Subcutaneous abdominal adipose tissue (tissue), 5 donors: ENCODE results near the gene USP34.

Experiments used
- H3K27ac ChIP-seq: one replicate; pipeline ENCODE4 v1.7.0; 2013; ENCODE audit warnings: low read depth, mild to moderate bottlenecking, inconsistent platforms, low read length, moderate library complexity
- H3K27me3 ChIP-seq, 5 donors: one replicate each; pipeline ENCODE4 v1.7.0; 2013; ENCODE audit warnings: low read length in 5 of 5, inconsistent platforms in 1 of 5; ENCODE audit not compliant: control insufficient read depth in 5 of 5, insufficient read depth in 4 of 5
- H3K36me3 ChIP-seq, 5 donors: one replicate each; pipeline ENCODE4 v1.7.0; 2013; ENCODE audit warnings: low read length in 5 of 5; ENCODE audit not compliant: control insufficient read depth in 5 of 5, insufficient read depth in 5 of 5
- H3K4me1 ChIP-seq, 5 donors: one replicate each; pipeline ENCODE4 v1.7.0; 2013; ENCODE audit warnings: low read length in 5 of 5, mild to moderate bottlenecking in 3 of 5, moderate library complexity in 1 of 5; ENCODE audit not compliant: control insufficient read depth in 5 of 5, insufficient read depth in 5 of 5
- H3K4me3 ChIP-seq, 5 donors: one replicate each; pipeline ENCODE4 v1.7.0; 2013; ENCODE audit warnings: low read length in 5 of 5, low read depth in 1 of 5
- H3K9ac ChIP-seq, 5 donors: one replicate each; pipeline ENCODE4 v1.7.0; 2013; ENCODE audit warnings: low read length in 5 of 5, mild to moderate bottlenecking in 4 of 5, moderate library complexity in 3 of 5
- H3K9me3 ChIP-seq, 5 donors: one replicate each; pipeline ENCODE4 v1.7.0; 2013; ENCODE audit warnings: low read length in 5 of 5; ENCODE audit not compliant: control insufficient read depth in 5 of 5
- donor health status: healthy.
- donor health status: healthy.
- donor health status: healthy.
- donor health status: healthy.
- donor health status: healthy.

Gene USP34

DNA sequence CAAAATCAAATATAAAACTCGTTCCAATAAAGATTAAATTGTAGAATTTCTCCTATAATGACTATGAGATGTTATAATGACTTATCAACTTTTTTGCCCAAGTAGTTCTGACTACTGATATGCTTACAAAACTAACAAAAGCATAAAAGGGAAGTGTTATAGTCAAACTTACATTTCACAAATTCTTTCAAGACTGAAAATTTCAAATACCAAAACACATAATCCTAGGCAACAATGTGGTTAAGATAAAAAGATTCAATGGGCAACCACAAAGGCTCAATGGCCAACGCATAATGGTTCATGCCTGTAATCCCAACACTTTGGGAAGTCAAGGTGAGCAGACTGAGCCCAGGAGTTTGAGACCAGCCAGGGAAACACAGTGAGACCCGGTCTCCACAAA, 135.7 kb downstream of the USP34 start:
- no peaks in the 10 kb centered on the region for H3K9me3 ChIP-seq
- no peak overlapping the region for H3K4me3 ChIP-seq
- no peaks in the 10 kb centered on the region for H3K27me3 ChIP-seq
- H3K4me1 ChIP-seq = no peaks in the 10 kb centered on the region
- peaks cover 23 to 42% (median 32%) of the 10 kb centered on the region in 5 donors for H3K36me3 ChIP-seq
- no peak overlapping the region for H3K9ac ChIP-seq
- H3K27ac ChIP-seq = no peak overlapping the region

DNA sequence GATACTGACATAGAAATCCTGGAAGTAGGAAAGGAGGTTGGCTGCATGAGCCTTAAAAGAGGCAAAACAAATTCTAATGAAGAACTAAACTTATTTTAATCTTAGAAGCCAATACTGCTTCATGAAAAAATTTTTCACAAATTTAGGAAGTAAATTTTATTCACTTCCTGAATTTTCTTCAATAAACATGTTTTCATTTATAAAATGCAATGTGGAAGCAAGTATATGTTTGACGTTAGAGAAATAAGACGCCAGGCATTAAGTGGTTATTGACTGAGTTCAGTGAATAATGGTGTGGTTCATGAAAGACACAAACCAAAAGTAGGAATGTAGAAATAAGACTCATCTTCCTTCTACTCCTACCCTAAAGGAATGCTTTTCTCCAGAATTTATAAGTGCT, 136.4 kb downstream of the USP34 start:
- Histone ChIP-seq H3K4me1 (no peaks in the 10 kb centered on the region), H3K9me3 (no peaks in the 10 kb centered on the region), H3K4me3 (no peak overlapping the region), H3K27ac (no peak overlapping the region), H3K36me3 (peaks cover 28 to 48% (median 35%) of the 10 kb centered on the region in 5 donors), H3K27me3 (no peaks in the 10 kb centered on the region), H3K9ac (no peak overlapping the region)

DNA sequence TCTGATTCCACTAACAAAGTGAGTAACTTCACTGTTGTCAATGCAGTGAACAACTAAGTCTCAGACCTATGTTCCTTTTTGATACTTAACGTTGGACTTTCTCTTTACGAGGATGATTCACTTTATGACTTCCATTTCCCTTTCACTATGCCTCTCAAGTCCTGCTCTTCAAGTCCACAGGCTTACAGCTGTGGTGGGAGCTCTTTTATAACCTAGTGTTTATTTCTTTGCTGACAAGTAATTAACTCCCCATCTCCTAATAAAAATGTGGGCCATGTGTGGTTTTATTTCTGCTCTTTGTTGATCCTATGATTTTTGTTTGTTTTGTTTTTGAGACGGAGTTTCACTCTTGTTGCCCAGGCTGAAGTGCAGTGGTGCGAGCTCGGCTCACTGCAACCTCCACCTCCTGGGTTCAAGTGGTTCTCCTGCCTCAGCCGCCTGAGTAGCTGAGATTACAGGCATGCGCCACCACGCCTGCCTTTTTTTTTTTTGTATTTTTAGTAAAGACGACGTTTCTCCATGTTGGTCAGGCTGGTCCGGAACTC, 142.1 kb downstream of the USP34 start:
- Histone ChIP-seq H3K27me3 (no peaks in the 10 kb centered on the region), H3K4me1 (no peaks in the 10 kb centered on the region), H3K4me3 (no peak overlapping the region), H3K9me3 (no peaks in the 10 kb centered on the region), H3K9ac (no peak overlapping the region), H3K27ac (no peak overlapping the region), H3K36me3 (peaks cover 27 to 60% (median 38%) of the 10 kb centered on the region in 5 donors)

DNA sequence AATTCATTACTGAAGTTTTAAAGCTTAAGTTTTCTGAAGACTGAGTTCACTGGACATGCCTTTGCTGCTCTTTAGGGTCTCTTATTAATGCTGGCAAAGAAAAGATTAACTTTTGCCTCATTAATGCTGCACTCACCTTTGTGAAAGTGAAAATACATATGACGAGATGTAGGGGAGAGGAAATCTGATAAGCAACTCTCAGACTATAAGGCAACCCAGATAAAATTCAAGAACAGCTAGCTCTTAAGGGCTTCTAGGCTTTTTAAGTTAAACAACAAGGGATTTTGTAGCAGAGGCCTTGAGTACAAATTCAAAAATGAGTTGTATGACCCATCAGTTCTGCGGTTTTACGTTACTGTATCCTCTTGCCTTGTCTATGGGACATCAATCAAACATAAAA, 143.7 kb downstream of the USP34 start:
- peaks cover 20 to 59% (median 31%) of the 10 kb centered on the region in 5 donors for H3K36me3 ChIP-seq

DNA sequence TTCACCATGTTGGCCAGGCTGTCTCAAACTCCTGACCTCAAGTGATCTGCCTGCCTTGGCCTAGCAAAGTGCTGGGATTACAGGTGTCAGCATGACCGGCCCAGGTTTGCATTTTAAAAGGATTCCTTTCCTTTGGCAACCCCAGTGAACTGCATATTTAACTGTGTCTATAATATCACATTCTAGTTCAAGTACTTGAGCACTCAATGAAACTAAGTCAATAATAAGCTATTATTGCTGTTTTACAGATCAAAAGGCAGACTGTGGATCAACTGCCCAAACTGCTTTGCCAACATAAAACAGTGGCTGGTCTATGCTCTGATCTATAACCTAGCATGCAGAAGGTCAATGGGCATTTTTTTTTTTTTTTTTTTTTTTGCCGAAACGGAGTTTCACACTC, 144.5 kb downstream of the USP34 start:
- no peak overlapping the region for H3K4me3 ChIP-seq
- H3K4me1 ChIP-seq = no peaks in the 10 kb centered on the region
- no peaks in the 10 kb centered on the region for H3K9me3 ChIP-seq
- no peak overlapping the region for H3K27ac ChIP-seq
- no peaks in the 10 kb centered on the region for H3K27me3 ChIP-seq
- no peak overlapping the region for H3K9ac ChIP-seq
- H3K36me3 ChIP-seq = peaks cover 20 to 62% (median 31%) of the 10 kb centered on the region in 5 donors

More for the DNA sequence above, 143.7 kb downstream of the USP34 start:
- H3K4me3 ChIP-seq = no peak overlapping the region
- no peaks in the 10 kb centered on the region for H3K9me3 ChIP-seq
- no peaks in the 10 kb centered on the region for H3K27me3 ChIP-seq
- H3K4me1 ChIP-seq = no peaks in the 10 kb centered on the region
- H3K27ac ChIP-seq = no peak overlapping the region
- H3K9ac ChIP-seq = no peak overlapping the region

DNA sequence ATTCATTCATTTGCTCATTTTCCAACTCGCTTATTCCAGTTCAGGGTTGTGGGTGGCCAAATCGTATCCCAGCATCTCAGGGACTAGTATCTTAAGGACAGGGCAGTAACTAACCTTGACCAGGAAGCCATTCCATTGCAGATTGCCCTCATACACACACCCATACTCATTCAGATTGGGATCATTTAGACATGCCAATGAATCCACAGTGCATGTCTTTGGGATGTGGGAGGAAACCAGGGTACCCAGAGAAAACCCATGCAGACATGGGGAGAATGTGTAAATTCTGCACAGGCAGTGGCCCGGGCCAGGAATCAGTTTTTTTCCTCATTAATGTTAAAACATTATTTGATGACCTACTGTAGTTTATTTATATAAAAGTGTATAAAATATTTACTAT, 150.7 kb downstream of the USP34 start:
- H3K27me3 ChIP-seq = no peaks in the 10 kb centered on the region
- H3K9ac ChIP-seq = no peak overlapping the region
- H3K4me1 ChIP-seq = no peaks in the 10 kb centered on the region
- H3K36me3 ChIP-seq = peaks cover 15 to 49% (median 22%) of the 10 kb centered on the region in 5 donors
- H3K4me3 ChIP-seq = no peak overlapping the region
- H3K9me3 ChIP-seq = no peaks in the 10 kb centered on the region
- no peak overlapping the region for H3K27ac ChIP-seq

DNA sequence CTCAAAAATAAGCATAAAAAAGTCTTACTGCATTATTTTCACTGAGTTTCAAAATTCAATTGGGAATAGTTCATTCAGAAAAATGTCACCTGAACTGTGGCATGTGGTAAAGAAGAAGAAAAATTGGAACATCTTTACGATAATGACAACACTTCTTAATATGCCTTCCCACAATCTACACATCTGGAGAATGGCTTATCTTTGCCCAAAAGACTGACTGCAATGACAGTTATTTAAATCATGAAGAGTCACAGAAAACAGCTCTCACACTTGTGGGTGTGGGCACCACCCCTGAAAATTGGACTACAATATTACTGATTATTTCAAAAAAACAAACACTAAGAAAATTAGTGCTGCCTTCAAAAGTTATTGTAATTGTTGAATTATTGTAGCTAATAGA, 152.3 kb downstream of the USP34 start:
- Histone ChIP-seq H3K36me3 (peaks cover 13 to 40% (median 22%) of the 10 kb centered on the region in 5 donors), H3K27me3 (no peaks in the 10 kb centered on the region), H3K4me3 (no peak overlapping the region), H3K4me1 (no peaks in the 10 kb centered on the region), H3K9me3 (no peaks in the 10 kb centered on the region), H3K27ac (no peak overlapping the region), H3K9ac (no peak overlapping the region)

DNA sequence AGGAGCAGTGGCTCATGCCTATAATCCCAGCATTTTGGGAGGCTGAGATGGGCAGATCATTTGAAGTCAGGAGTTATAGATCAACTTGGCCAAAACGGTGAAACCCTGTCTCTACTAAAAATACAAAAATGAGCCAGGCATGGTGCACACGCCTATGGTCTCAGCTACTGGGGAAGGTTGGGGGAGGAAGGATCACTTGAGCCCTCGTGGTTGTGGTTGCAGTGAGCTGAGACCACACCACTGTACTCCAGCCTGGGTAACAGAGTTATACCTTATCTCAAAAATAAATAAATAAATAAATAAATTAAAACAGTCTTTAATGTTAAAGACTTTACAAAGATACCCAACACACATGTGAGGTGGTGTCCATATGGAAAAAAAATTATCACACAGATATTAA, 174.9 kb downstream of the USP34 start:
- Histone ChIP-seq H3K27me3 (no peaks in the 10 kb centered on the region), H3K36me3 (peaks cover 20 to 59% (median 41%) of the 10 kb centered on the region in 5 donors), H3K9me3 (no peaks in the 10 kb centered on the region), H3K4me3 (no peak overlapping the region), H3K4me1 (no peaks in the 10 kb centered on the region), H3K9ac (no peak overlapping the region), H3K27ac (no peak overlapping the region)

DNA sequence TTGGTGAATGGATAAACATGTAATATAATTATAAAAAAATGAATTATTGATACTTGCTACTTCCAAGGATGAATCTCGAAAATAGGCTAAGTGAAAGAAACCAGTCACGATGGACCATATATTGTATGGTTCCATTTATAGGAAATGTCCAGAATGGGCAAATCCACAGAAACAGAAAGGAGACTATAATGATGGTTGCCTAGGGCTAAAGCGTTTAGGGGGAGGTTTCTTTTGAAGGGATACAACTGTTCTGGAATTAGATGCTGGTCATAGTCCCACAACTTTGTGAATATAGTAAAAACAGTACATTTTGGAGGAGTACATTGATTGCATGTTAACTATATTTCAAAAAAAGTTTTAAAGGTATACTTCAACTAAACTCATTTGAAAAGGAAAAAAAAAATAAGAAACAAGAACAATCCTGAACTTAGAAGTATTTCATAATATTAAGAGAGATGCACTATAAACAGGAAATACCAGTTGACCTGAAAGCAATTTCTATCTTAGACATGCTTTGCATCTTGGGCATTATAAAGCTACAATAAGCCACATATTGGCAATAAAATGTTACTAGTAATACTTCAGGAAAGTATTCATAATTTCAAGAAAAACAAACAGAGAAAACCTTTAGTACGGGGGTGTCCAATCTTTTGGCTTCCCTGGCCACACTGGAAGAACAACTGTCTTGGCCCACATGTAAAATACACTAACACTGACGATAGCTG, 178.9 kb downstream of the USP34 start:
- H3K4me3 ChIP-seq = no peak overlapping the region
- no peak overlapping the region for H3K9ac ChIP-seq
- H3K4me1 ChIP-seq = no peaks in the 10 kb centered on the region
- H3K27me3 ChIP-seq = no peaks in the 10 kb centered on the region
- no peaks in the 10 kb centered on the region for H3K9me3 ChIP-seq
- H3K27ac ChIP-seq = no peak overlapping the region
- H3K36me3 ChIP-seq = peaks cover 16 to 59% (median 40%) of the 10 kb centered on the region in 5 donors

DNA sequence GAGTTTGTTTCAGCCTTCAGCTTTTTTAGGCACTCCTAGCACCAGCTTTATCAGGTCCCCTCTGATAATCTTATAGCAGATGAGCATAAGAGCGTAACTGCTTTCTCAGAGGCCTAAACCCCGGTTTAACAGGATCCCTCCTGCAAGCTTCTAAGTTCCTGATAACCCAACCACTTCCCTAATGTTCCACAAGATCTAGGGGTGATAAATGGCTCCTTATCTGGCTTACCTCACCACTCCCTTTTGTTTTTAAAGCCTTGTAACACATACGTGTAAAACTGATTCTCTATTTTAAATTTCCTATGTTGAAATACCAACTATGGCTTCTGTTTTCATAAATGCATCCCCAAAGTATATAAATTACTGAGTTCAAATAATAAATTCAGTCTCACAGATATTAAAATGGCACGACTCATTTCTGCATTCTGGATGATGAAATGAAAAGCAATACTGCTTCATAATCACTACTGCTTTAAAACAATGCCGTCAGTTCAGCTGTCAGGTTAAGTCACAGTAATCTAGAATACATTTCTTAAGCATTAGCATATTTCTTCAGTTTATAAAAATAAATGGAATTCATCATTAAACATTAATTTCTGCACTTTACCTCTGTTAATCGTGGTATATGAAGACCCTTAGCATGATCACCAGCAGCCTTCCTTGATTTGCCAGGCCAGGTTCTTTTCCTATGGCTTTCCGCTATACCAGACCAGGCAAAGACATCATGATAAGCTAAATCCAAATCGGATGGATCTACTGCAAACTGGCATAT, 182.6 kb downstream of the USP34 start:
- no peaks in the 10 kb centered on the region for H3K27me3 ChIP-seq
- H3K9ac ChIP-seq = no peak overlapping the region
- peaks cover 9 to 41% (median 23%) of the 10 kb centered on the region in 5 donors for H3K36me3 ChIP-seq
- no peak overlapping the region for H3K27ac ChIP-seq
- no peak overlapping the region for H3K4me3 ChIP-seq
- no peaks in the 10 kb centered on the region for H3K4me1 ChIP-seq
- no peaks in the 10 kb centered on the region for H3K9me3 ChIP-seq
